GM12891 (cell line): Measurements from ENCODE around the gene SRF.

Experiments
- PAX5 ChIP-seq: IDR thresholded peaks from 2 replicates; pipeline ENCODE4 v1.6.1; 2011; ENCODE audit warnings: low read length, moderate library complexity, mild to moderate bottlenecking; ENCODE audit not compliant: insufficient read depth, severe bottlenecking
- POLR2A ChIP-seq: IDR thresholded peaks from 2 replicates; pipeline ENCODE4 v1.6.1; 2011; ENCODE audit warnings: low read depth, low read length, control low read depth
- POLR2AphosphoS5 ChIP-seq: IDR thresholded peaks from 2 replicates; pipeline ENCODE4 v1.6.1; 2011; ENCODE audit warnings: low read depth, low read length, control low read depth
- POU2F2 ChIP-seq: IDR thresholded peaks from 2 replicates; pipeline ENCODE4 v1.6.1; 2011; ENCODE audit warnings: low read depth, mild to moderate bottlenecking, control low read depth, low read length, moderate library complexity
- SPI1 ChIP-seq: IDR thresholded peaks from 2 replicates; pipeline ENCODE4 v1.6.1; 2011; ENCODE audit warnings: low read depth, low read length, control low read depth
- TAF1 ChIP-seq: IDR thresholded peaks from 2 replicates; pipeline ENCODE4 v1.6.1; 2011; ENCODE audit warnings: low read depth, low read length, control low read depth

GRCh38 chr6:43128926-43129325 is 42.1 kb upstream of the SRF start:
- TF ChIP-seq POLR2AphosphoS5 (no peak), TAF1 (no peak), POLR2A (no peak), SPI1 (no peak), POU2F2 (no peak), PAX5 (no peak)
